ENCODE measurements around the gene IPPK.

The IPPK gene

GRCh38 chr9:92660266-92660665 is 9.7 kb downstream of the IPPK start:
- in situ Hi-C loops (cut with HindIII; ENCODE audit: low sequenced_read_pairs), result no loop called here
- DNase-seq (ENCODE audit: low read depth), result no peak
- no peak overlapping the region for H3K4me3 ChIP-seq (ENCODE audit: low read depth, low read length)
- no peak for TF ChIP-seq CTCF (IDR thresholded peaks at IDR 0.05; ENCODE audit: low read depth, low read length, missing control alignments)

GRCh38 chr9:92659601-92660000 is 10.3 kb downstream of the IPPK start:
- in situ Hi-C loops (cut with HindIII; ENCODE audit: low sequenced_read_pairs), result no loop called here
- DNase-seq (ENCODE audit: low read depth), result no peak
- no peak for TF ChIP-seq CTCF (IDR thresholded peaks at IDR 0.05; ENCODE audit: low read depth, low read length, missing control alignments)
- no peak overlapping the region for H3K4me3 ChIP-seq (ENCODE audit: low read depth, low read length)

DNA sequence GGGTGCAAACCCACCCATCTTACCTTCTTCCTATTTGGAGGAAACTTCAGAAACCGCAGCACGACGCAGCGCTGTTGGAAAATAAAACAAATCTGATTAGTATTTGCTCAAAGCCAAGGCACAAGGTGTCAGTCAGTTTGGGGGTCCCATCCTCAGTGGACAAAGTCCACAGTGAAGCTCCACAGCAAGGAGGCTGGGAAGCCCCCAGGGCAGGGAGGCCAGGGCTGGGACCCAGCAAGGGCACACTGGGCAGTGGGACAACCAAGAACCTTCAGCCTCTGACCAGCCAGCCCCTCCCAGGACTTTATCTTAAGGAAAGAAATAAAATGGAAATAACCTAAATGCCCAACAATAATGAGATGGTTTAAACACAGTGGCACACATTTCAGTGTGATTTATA is 11.3 kb downstream of the IPPK start:
- no peak for TF ChIP-seq CTCF (IDR thresholded peaks at IDR 0.05; ENCODE audit: low read depth, low read length, missing control alignments)
- H3K4me3 ChIP-seq (ENCODE audit: low read depth, low read length), result no peak overlapping the region
- DNase-seq (ENCODE audit: low read depth), result no peak
- in situ Hi-C loops (cut with HindIII; ENCODE audit: low sequenced_read_pairs), result no loop called here

DNA sequence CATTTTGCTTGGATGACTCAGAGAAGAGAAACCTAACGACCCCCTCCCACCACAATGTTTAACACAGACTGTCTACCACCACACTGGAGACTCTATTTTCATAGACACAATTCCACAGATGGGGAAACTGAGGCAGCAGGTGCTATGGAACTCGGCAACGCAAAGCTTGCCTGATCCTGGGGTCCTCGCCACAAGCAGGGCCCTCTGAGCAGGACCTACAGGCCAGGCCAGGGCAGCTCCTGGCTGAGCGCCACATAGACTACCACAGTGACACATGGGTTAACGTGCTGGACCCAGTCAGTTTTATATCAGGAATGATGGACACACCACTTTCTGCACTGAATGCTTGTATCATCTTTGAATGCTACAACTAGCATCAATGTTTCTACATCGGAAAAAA is 11.8 kb downstream of the IPPK start:
- in situ Hi-C loops (cut with HindIII; ENCODE audit: low sequenced_read_pairs), result no loop called here
- DNase-seq (ENCODE audit: low read depth), result no peak
- TF ChIP-seq CTCF (IDR thresholded peaks at IDR 0.05; ENCODE audit: low read depth, low read length, missing control alignments), result no peak
- no peak overlapping the region for H3K4me3 ChIP-seq (ENCODE audit: low read depth, low read length)

DNA sequence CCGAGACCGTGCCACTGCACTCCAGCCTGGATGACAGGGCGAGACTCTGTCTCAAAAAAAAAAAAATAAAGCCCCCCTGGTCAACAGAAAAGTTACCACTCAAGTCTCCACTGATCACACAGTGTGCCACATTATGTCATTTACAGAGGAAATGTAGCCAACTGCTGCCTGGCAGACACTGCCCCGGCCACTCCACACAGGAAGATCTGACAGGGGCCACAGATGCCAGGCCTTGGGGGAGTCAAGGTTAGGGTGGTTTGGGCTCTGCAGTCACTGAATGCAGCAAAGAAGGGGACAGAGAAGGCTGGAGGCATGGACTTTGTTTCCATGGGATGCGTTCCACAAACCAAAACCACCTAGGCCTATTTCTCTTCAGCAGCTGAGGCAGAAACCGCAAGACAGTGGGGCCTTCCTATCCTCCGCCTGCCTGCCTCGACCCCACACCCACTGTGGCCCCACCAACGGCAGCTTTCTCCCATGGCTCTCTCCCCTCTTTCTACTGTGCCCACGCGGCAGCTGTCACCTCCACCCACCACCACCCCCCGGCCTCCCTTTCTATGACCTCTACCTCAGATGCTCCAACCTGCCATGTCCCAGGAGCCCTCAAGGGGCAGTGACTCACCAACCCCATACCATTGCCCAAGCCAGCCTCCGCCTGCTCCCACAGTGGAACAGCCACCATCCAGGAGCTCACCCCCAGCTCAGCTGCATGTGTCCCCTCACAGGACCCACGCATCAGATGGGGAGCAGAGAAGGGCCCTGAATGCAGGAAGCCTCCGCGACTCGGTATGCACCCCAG is 12.4 kb downstream of the IPPK start:
- H3K4me3 ChIP-seq (ENCODE audit: low read depth, low read length), result no peak overlapping the region
- in situ Hi-C loops (cut with HindIII; ENCODE audit: low sequenced_read_pairs), result no loop called here
- no peak for DNase-seq (ENCODE audit: low read depth)
- TF ChIP-seq CTCF (IDR thresholded peaks at IDR 0.05; ENCODE audit: low read depth, low read length, missing control alignments), result no peak

DNA sequence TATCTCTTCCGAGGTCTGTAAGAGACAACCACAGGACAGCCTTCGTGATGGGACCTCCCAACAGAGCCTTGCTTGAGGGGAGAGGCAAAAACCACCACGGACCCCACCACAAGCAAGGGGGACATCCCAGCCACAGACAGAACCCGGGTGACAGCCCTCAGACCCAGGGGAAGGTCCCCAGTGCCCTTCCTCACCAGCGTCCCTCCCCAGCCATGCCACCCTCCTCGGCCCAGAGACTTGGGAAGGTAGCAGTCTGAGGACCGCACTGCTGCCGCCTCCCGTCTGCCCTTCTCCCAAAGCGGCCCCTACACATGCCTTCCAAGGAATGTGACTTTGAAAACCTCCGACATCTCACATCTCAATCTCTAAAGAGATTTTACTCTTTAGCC is 13.4 kb downstream of the IPPK start:
- H3K4me3 ChIP-seq (ENCODE audit: low read depth, low read length), result no peak overlapping the region
- TF ChIP-seq CTCF (IDR thresholded peaks at IDR 0.05; ENCODE audit: low read depth, low read length, missing control alignments), result no peak
- in situ Hi-C loops (cut with HindIII; ENCODE audit: low sequenced_read_pairs), result no loop called here
- DNase-seq (ENCODE audit: low read depth), result no peak

All from astrocyte of the cerebellum (primary cell).